Thoracic aorta (tissue), 2 donors: ENCODE data around the gene HOXD11. TPM values are rescaled to one million over a fixed set of nuclear protein-coding genes. Genes with fewer than 3 reads are reported as not detected.

Experiments
- ATAC-seq: fragments of 150-250 bp; one replicate; pipeline ENCODE4 v1.8.0; 2017; ENCODE audit warnings: low read depth; ENCODE audit not compliant: insufficient number of reproducible peaks, low FRiP score
- DNase-seq: peaks from one replicate; pipeline ENCODE4 v3.0.0-alpha.2; 2020; ENCODE audit warnings: low spot score
- H3K27ac ChIP-seq, 2 donors: fragments of 200-600 bp; sonication (generic); 1 replicate in 1 of 2; 2 replicates in 1 of 2; pipeline ENCODE4 v1.5.1; 2016; ENCODE audit warnings: mild to moderate bottlenecking in 2 of 2, moderate library complexity in 2 of 2
- H3K27me3 ChIP-seq: fragments of 200-600 bp; sonication (generic); replicated peaks from 2 replicates; pipeline ENCODE4 v1.6.0; 2016; ENCODE audit warnings: mild to moderate bottlenecking; ENCODE audit not compliant: insufficient read depth
- H3K36me3 ChIP-seq: fragments of 200-600 bp; sonication (generic); one replicate; pipeline ENCODE4 v1.5.1; 2016
- H3K4me1 ChIP-seq, 2 donors: fragments of 200-600 bp; sonication (generic); 1 replicate in 1 of 2; 2 replicates in 1 of 2; pipeline versions ENCODE4 v1.5.1 to v1.6.0; 2016; ENCODE audit warnings: low read depth in 2 of 2, mild to moderate bottlenecking in 1 of 2; ENCODE audit not compliant: control insufficient read depth in 1 of 2
- H3K4me3 ChIP-seq: fragments of 200-600 bp; sonication (generic); 2 replicates; pipeline ENCODE4 v1.5.1; 2016; ENCODE audit warnings: mild to moderate bottlenecking
- H3K9me3 ChIP-seq: fragments of 200-600 bp; sonication (generic); 2 replicates; pipeline ENCODE4 v1.5.1; 2016
- total RNA-seq, 2 donors: library from RNA; depleted of rRNA; stranded (reverse); fragments of >200 nt; gene quantifications; one replicate each; pipeline versions ENCODE4 v1.1.0 to v1.2.3, GENCODE V29; 2016
- TF ChIP-seq, protein P1 (sequence below): fragments of 200-600 bp; sonication (generic); IDR thresholded peaks from one replicate; pipeline ENCODE4 v1.5.1; 2019; ENCODE audit warnings: antibody characterized with exemption

HOXD11 gene
- total RNA-seq, 2 donors from 2014 or later, result not detected

DNA sequence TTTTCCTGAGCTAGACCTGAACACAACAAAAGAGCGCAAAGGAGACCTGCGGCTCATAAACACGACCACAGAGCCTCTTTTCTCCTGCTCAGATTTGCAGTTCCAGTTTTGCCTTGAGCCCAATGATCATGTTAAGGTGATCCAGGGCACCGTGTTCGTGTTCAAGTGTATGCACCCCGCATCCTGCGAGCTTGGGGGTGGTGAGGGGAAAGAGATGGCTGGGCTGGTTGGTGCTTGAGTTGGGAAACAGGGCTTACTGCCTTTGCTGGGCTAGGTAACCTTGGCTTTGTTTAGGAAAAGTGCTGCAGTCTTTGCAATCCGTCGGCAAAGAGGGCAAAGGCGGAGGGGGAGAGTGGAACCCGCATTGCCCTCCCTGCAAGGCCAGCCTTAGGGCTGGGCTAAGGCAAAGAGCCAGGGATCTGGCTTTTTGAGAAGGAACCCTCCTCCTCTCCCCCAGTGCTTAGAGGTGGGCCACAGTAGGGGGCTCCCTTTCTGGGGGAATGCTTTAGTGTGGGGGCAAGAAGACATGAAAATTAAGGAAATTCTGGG is 10.8 kb downstream of the HOXD11 start:
- no peak overlapping the region for H3K4me3 ChIP-seq
- TF ChIP-seq, protein P1, sequence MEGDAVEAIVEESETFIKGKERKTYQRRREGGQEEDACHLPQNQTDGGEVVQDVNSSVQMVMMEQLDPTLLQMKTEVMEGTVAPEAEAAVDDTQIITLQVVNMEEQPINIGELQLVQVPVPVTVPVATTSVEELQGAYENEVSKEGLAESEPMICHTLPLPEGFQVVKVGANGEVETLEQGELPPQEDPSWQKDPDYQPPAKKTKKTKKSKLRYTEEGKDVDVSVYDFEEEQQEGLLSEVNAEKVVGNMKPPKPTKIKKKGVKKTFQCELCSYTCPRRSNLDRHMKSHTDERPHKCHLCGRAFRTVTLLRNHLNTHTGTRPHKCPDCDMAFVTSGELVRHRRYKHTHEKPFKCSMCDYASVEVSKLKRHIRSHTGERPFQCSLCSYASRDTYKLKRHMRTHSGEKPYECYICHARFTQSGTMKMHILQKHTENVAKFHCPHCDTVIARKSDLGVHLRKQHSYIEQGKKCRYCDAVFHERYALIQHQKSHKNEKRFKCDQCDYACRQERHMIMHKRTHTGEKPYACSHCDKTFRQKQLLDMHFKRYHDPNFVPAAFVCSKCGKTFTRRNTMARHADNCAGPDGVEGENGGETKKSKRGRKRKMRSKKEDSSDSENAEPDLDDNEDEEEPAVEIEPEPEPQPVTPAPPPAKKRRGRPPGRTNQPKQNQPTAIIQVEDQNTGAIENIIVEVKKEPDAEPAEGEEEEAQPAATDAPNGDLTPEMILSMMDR, result no peak
- DNase-seq (no peak), ATAC-seq (no peak)
- H3K27me3 ChIP-seq, result peaks cover 73% of the 10 kb centered on the region
- H3K36me3 ChIP-seq, result no peaks in the 10 kb centered on the region
- peaks cover 2 to 18% of the 10 kb centered on the region in 2 donors for H3K4me1 ChIP-seq
- H3K9me3 ChIP-seq, result no peaks in the 10 kb centered on the region
- H3K27ac ChIP-seq, result peak overlapping the region in 1 of 2 donors; percentile 34

DNA sequence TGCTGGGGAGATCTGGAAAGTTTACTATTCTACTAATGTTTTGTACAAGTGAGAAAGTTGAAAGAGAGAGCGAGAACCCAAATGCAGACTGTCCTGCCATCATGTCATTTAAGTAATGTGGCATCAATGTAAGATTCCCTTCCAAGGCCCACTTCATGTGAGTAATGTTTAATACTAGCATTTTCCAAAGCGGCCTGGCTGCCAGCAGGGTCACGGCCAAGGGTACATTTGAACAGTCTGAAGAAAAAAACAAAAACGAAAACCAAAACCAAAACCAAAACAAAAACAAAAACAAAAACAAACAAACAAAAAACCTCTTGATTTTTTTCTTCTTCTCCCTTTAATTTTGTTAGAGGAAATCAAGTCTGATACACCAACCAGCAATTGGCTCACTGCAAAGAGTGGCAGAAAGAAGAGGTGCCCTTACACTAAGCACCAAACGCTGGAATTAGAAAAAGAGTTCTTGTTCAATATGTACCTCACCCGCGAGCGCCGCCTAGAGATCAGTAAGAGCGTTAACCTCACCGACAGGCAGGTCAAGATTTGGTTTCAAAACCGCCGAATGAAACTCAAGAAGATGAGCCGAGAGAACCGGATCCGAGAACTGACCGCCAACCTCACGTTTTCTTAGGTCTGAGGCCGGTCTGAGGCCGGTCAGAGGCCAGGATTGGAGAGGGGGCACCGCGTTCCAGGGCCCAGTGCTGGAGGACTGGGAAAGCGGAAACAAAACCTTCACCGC is 11.7 kb downstream of the HOXD11 start:
- Histone ChIP-seq H3K36me3 (no peaks in the 10 kb centered on the region), H3K4me1 (peaks cover 7 to 24% of the 10 kb centered on the region in 2 donors), H3K27ac (no peak overlapping the region), H3K9me3 (no peaks in the 10 kb centered on the region), H3K27me3 (peaks cover 70% of the 10 kb centered on the region), H3K4me3 (no peak overlapping the region)
- TF ChIP-seq, protein P1, result no peak
- ATAC-seq (no peak), DNase-seq (no peak)

DNA sequence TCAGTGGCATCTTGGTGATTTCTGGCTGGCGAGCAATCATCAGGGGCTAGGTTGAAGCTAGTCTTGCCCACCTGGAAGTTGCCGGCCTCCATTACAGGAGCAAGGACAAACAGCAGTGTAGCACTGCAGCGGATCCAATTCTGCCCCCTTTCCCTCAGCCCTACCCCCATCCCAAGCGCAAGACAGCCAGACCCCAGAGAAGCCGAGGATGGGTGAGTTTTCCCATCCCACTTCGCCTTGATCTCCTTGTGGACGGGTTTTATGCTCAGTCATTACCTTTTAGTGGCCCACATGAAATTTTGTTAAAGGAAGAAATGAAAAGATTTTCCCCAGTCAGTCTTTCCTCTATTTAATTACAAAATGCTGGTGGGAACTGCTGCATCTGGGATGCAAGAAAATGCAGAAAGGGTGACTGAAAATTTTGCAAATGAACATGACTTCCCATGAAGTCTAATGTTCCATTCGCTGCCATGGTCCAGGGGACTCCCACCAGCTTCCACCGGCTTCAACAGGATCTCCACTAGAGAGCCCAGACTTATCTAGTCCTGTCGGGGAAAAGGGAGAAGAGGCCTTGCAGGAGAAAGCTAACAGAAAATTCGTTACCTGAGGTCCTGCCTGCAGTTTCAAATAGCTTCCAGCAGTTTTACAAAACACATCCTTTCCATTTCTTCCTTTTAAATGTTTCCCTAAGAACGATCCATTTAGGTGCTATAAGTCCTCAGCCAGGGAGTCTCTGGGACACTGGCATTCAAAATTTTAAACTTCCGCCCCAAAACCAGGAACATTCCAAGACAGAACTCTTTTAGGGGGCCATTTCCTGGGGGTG is 13.5 kb downstream of the HOXD11 start:
- H3K27ac ChIP-seq, result no peak overlapping the region
- TF ChIP-seq, protein P1, result no peak
- peaks cover 7 to 24% of the 10 kb centered on the region in 2 donors for H3K4me1 ChIP-seq
- no peak for DNase-seq
- peaks cover 62% of the 10 kb centered on the region for H3K27me3 ChIP-seq
- no peak overlapping the region for H3K4me3 ChIP-seq
- H3K36me3 ChIP-seq, result no peaks in the 10 kb centered on the region
- ATAC-seq, result no peak
- H3K9me3 ChIP-seq, result no peaks in the 10 kb centered on the region

DNA sequence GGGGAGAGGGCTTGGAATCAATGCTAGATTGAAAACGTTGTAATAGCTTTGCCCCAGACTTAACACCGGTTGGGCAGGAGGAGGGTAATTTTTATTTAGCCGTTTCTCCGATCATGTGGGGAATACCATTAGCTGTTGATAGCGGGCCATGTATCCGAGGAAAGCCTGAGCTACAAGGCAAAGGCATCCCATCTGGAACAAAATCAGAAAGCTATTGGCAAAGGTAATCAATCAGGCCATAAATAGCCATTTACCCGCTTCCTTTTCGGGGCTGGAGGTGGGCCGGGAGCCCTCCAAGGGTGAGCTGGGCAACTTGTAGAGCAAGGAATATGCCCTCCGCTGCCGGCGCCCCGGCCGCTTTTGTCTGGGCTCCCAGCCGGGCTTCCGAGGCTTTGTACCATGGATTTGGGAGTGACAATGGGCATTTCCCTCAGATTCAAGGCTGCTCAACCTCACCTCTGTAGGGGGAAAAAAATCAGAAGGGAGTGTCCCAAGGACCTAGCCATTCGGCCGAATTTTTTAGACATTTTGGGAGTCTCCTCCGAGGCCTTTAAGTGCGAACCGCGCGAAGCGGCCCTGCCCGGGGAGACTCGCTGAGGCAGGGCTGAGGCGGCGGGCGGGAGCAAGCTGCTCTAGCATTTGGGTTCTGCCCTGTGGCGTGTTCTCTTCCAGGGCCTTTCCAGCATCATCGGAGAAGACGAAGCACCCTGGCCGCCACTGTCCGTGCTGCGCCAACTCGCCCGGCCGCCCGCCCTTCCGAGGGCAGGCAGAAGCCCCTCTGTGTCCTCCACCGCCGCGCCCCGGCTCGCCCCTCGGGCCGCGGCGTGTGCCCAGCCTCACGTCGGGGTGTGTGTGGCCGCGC is 14.3 kb downstream of the HOXD11 start:
- peaks cover 54% of the 10 kb centered on the region for H3K27me3 ChIP-seq
- no peak for DNase-seq
- H3K9me3 ChIP-seq, result no peaks in the 10 kb centered on the region
- no peaks in the 10 kb centered on the region for H3K36me3 ChIP-seq
- TF ChIP-seq, protein P1, result no peak
- peak overlapping the region; percentile 72 for H3K4me3 ChIP-seq
- H3K27ac ChIP-seq, result no peak overlapping the region
- ATAC-seq, result no peak
- H3K4me1 ChIP-seq, result peaks cover 7 to 20% of the 10 kb centered on the region in 2 donors
